PFSK-1 (cell line): ENCODE data around the gene DENND4B.

Experiments used
- FOXP2 ChIP-seq: optimal IDR thresholded peaks from 2 replicates; pipeline ENCODE3; 2011; ENCODE audit warnings: borderline replicate concordance, control low read depth, inconsistent platforms; ENCODE audit not compliant: insufficient read depth; ENCODE audit errors: extremely low read length, extremely low read depth
- POLR2AphosphoS5 ChIP-seq: IDR thresholded peaks from 2 replicates; pipeline ENCODE4 v1.6.1; 2012; ENCODE audit warnings: low read depth, mild to moderate bottlenecking, control low read depth, low read length, moderate library complexity
- REST ChIP-seq, 2 experiments: IDR thresholded peaks; 2 replicates each; pipeline versions ENCODE4 v1.6.1 to v1.8.0; 2011 to 2012; ENCODE audit warnings: low read depth in 2 of 2, low read length in 2 of 2, control low read depth in 1 of 2, inconsistent platforms in 1 of 2, mild to moderate bottlenecking in 1 of 2, moderate library complexity in 1 of 2; ENCODE audit not compliant: insufficient read depth in 1 of 2
- SIN3A ChIP-seq: IDR thresholded peaks from 2 replicates; pipeline ENCODE4 v1.6.1; 2012; ENCODE audit warnings: mild to moderate bottlenecking, low read length, moderate library complexity, borderline replicate concordance; ENCODE audit not compliant: insufficient read depth
- TAF1 ChIP-seq: IDR thresholded peaks from 2 replicates; pipeline ENCODE4 v1.6.1; 2012; ENCODE audit warnings: low read length, control low read depth, borderline replicate concordance; ENCODE audit not compliant: insufficient read depth

The DENND4B gene

DNA sequence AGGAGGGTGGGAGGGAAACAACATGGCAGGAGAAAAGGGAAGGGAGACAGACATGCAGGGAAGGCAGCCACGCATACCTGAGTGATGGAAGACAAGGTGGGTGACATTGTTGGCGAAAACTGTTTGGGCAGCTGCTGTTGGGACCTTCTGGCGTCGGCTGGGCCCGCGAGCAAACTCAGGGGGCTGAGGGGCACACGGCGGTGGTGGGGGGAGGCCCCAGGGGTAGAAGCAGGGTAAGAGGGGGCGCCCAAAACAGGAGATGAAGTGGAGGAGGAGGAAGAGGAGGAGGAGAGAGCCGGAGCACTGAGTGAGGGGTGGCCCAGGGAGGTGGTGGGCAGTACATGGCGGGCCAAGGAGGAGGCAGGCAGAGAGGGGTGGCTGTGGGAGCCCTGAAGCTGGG lies 4.7 kb upstream of the DENND4B start:
- TF ChIP-seq TAF1: no peak
- TF ChIP-seq SIN3A: no peak
- TF ChIP-seq REST (IDR thresholded peaks at IDR 0.05; ENCODE audit: insufficient read depth in 1 of 2, low read depth in 2 of 2, low read length in 2 of 2): no peak
- TF ChIP-seq FOXP2: no peak
- no peak for TF ChIP-seq POLR2AphosphoS5

DNA sequence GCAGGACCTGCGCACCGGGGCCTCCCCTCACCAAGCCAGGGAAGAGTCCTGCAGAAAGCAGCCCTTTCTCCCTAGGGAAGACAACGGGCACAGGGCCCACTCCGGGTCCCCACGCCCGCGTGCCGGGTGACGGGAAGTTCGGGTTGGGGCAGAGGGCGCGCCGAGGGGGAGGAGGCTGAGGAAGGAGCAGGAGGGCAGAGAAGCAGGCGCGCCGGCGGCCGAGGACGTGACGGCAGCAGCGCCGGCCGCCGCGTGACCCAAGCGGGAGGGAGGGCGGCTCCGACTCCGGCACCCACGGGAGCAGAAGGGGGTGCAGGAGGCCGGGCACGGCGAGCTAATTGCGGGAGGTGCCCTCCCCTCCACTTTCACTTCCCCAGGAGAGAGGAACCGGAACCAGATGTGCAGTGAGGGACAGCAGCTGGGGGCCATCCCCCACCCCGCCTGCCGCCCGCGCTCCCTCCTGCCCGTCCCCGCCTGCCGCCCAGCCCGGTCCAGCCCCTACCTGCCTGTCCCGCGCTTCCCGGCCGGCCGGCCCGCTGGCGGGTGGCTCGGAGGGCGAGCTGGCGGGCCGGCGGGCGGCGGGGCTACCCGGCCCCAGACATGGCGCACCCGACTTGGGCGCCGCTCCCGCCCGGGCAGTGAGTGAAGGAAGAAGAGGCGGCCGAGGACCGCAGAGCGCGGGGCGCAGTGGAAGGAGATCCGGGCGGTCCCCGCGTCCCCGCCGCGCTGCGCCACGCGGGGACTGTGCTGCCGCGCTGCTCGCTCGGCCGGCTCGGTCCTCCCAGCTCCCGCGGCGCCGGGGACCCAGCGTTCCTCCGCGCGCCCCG lies 510 bp downstream of the DENND4B start:
- TF ChIP-seq FOXP2 (no peak), REST (IDR thresholded peaks at IDR 0.05; ENCODE audit: insufficient read depth in 1 of 2, low read depth in 2 of 2, low read length in 2 of 2) (no peak), POLR2AphosphoS5 (no peak; the same call in none of the 2 replicates), SIN3A (no peak), TAF1 (peak; percentile 5; the same call in 1 of the 2 replicates)

- TF ChIP-seq FOXP2 (no peak), POLR2AphosphoS5 (no peak), TAF1 (no peak), SIN3A (no peak), REST (IDR thresholded peaks at IDR 0.05; ENCODE audit: insufficient read depth in 1 of 2, low read depth in 2 of 2, low read length in 2 of 2) (no peak)
Measured at GRCh38 chr1:153945131-153945794, 1.3 kb downstream of the DENND4B start.

DNA sequence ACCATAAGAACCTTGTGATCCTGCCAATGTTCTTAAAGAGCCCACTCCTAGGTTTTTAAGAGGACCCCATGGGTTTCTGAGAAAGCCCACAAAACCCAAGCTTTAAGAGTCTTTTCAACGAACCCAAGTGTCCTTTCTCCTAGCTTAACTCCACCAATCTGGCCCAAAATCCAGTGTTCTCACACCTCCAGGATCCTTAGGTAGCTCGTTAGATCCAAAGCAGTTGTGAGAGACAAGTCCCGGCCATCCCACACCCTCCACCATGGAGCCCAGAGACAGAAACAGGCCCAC lies 1.7 kb downstream of the DENND4B start:
- no peak for TF ChIP-seq POLR2AphosphoS5

DNA sequence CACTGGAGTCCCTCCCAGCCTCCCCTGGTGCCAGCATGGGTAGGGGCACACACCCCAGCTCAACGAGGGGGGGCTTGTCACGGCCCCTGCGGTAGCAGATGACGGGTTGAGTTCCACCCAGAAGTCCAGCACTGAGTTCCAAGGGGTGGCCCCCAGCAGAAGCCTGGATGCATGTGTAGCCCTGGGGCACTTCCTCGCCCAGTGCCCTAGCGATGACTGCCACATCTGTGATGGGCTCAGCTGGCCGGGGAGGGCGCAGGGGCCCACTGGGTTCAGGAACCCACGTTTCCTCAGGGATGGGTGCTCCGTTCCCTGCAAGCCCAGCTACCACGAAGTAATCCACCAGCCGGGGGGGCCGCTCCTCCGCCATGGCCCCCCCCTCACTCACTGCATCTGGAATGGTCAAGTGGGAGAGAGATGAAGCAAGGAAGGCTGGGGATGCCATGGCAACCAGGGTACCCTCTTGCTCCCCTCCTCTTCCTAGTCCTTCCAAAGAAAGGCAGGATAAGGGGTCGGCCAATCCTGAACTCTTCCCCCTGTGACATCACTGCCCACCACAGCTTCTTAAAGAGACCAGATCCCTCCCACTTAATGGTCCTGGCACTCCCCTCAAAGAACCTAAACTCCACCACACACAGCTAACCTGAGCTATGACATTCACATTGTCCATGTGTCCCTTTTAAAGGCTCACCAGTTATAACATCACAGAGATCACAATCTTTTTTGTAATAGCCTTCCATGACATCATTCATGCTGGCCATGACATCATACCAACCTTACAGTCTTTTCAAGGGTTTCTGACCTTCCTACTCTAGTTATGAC lies 2.3 kb downstream of the DENND4B start:
- no peak for TF ChIP-seq SIN3A
- no peak for TF ChIP-seq FOXP2
- no peak for TF ChIP-seq POLR2AphosphoS5
- no peak for TF ChIP-seq REST (IDR thresholded peaks at IDR 0.05; ENCODE audit: insufficient read depth in 1 of 2, low read depth in 2 of 2, low read length in 2 of 2)
- TF ChIP-seq TAF1: no peak
